Neuronal stem cell (in vitro differentiated cells): ENCODE results near the gene NIP7.

ENCODE experiments used
- DNase-seq: peaks from one replicate; pipeline ENCODE4 v3.0.0-alpha.2; 2013; ENCODE audit warnings: low spot score
- H2AFZ ChIP-seq: one replicate; pipeline ENCODE4 v1.6.1; 2013; ENCODE audit warnings: mild to moderate bottlenecking, low read length, inconsistent platforms
- H2AK5ac ChIP-seq: 2 replicates; pipeline ENCODE4 v1.6.1; 2013; ENCODE audit warnings: low read depth, mild to moderate bottlenecking, inconsistent platforms, low read length, moderate library complexity, mixed read lengths
- H2BK120ac ChIP-seq: 2 replicates; pipeline ENCODE4 v1.6.1; 2013; ENCODE audit warnings: low read depth, mild to moderate bottlenecking, inconsistent platforms, low read length, moderate library complexity, mixed read lengths
- H2BK12ac ChIP-seq: one replicate; pipeline ENCODE4 v1.6.1; 2013; ENCODE audit warnings: low read length, inconsistent platforms
- H2BK15ac ChIP-seq: 2 replicates; pipeline ENCODE4 v1.6.1; 2013; ENCODE audit warnings: mild to moderate bottlenecking, low read length, inconsistent platforms, mixed read lengths
- H2BK5ac ChIP-seq: one replicate; pipeline ENCODE4 v1.6.1; 2013; ENCODE audit warnings: inconsistent platforms, mild to moderate bottlenecking, low read length, moderate library complexity
- H3K14ac ChIP-seq: one replicate; pipeline ENCODE4 v1.6.1; 2013; ENCODE audit warnings: low read length, inconsistent platforms
- H3K18ac ChIP-seq: 2 replicates; pipeline ENCODE4 v1.6.1; 2013; ENCODE audit warnings: low read length, inconsistent platforms
- H3K23ac ChIP-seq: 2 replicates; pipeline ENCODE4 v1.6.1; 2013; ENCODE audit warnings: low read depth, mild to moderate bottlenecking, mixed read lengths, low read length, inconsistent platforms; ENCODE audit not compliant: poor library complexity
- H3K27ac ChIP-seq: replicated peaks from 3 replicates; pipeline ENCODE4 v1.5.1; 2013; ENCODE audit warnings: low read length, inconsistent platforms
- H3K27me3 ChIP-seq, 3 experiments: 2 replicates each; pipeline ENCODE4 v1.6.1; 2013; ENCODE audit warnings: low read length in 3 of 3, mild to moderate bottlenecking in 2 of 3, inconsistent platforms in 1 of 3, low read depth in 1 of 3, mixed read lengths in 1 of 3, moderate library complexity in 1 of 3; ENCODE audit not compliant: control insufficient read depth in 3 of 3, insufficient read depth in 3 of 3
- H3K36me3 ChIP-seq, 2 donors: replicated peaks in 1 of 2; 2 replicates each; pipeline ENCODE4 v1.6.1; 2013; ENCODE audit warnings: low read length in 2 of 2; ENCODE audit not compliant: control insufficient read depth in 2 of 2, insufficient read depth in 2 of 2
- H3K4ac ChIP-seq: 2 replicates; pipeline ENCODE4 v1.6.1; 2013; ENCODE audit warnings: inconsistent platforms, mild to moderate bottlenecking, low read length, moderate library complexity
- H3K4me1 ChIP-seq, 2 donors: 1 replicate in 1 of 2; 2 replicates in 1 of 2; pipeline ENCODE4 v1.6.1; 2013; ENCODE audit warnings: low read length in 2 of 2, low read depth in 1 of 2; ENCODE audit not compliant: control insufficient read depth in 2 of 2, insufficient read depth in 1 of 2
- H3K4me2 ChIP-seq: one replicate; pipeline ENCODE4 v1.6.1; 2013; ENCODE audit warnings: mild to moderate bottlenecking, low read length, inconsistent platforms; ENCODE audit not compliant: insufficient read depth, poor library complexity, severe bottlenecking
- H3K4me3 ChIP-seq, 2 donors: 2 replicates each; pipeline ENCODE4 v1.5.1; 2013; ENCODE audit warnings: low read length in 2 of 2, mild to moderate bottlenecking in 2 of 2, inconsistent platforms in 1 of 2, moderate library complexity in 1 of 2
- H3K79me1 ChIP-seq: one replicate; pipeline ENCODE4 v1.6.1; 2013; ENCODE audit warnings: low read depth, mild to moderate bottlenecking, inconsistent platforms, low read length, moderate library complexity
- H3K9ac ChIP-seq: one replicate; pipeline ENCODE4 v1.6.1; 2013; ENCODE audit warnings: mild to moderate bottlenecking, low read depth, low read length, inconsistent platforms; ENCODE audit not compliant: poor library complexity
- H3K9me3 ChIP-seq, 2 donors: replicated peaks in 1 of 2; 2 replicates each; pipeline versions ENCODE3 to v1.6.1; 2013; ENCODE audit warnings: low read length in 2 of 2, mild to moderate bottlenecking in 2 of 2, inconsistent platforms in 1 of 2, low read depth in 1 of 2, mixed read lengths in 1 of 2, moderate library complexity in 1 of 2; ENCODE audit not compliant: control insufficient read depth in 2 of 2, insufficient read depth in 1 of 2
- H4K8ac ChIP-seq: one replicate; pipeline ENCODE4 v1.6.1; 2013; ENCODE audit warnings: low read depth, mild to moderate bottlenecking, inconsistent platforms, low read length, moderate library complexity
- H4K91ac ChIP-seq: one replicate; pipeline ENCODE4 v1.6.1; 2013; ENCODE audit warnings: low read length, low read depth, mild to moderate bottlenecking, inconsistent platforms; ENCODE audit not compliant: poor library complexity
- WGBS, 2 donors: extraction: QIAGEN DNeasy Blood & Tissue Kit; methylation state at CpG; one replicate each; pipeline ENCODE4 v1.1.7; 2013; ENCODE audit warnings: missing lambda C conversion rate in 2 of 2, mixed read lengths in 1 of 2; ENCODE audit not compliant: insufficient read length in 2 of 2, insufficient replicate concordance in 1 of 2; ENCODE audit errors: extremely low coverage in 2 of 2; 5-methylcytosine and 5-hydroxymethylcytosine counted together

NIP7 gene

GRCh38 chr16:69302301-69302700 lies 37.3 kb upstream of the NIP7 start:
- Histone ChIP-seq H3K27ac (no peak overlapping the region), H3K4ac (no peak overlapping the region), H2AK5ac (no peak overlapping the region), H3K9me3 (no peaks in the 10 kb centered on the region), H2BK120ac (no peak overlapping the region), H3K9ac (no peak overlapping the region), H4K91ac (no peak overlapping the region), H3K79me1 (no peaks in the 10 kb centered on the region), H2BK12ac (no peak overlapping the region), H3K4me2 (no peak overlapping the region), H2AFZ (no peak overlapping the region), H4K8ac (no peak overlapping the region), H3K14ac (no peak overlapping the region), H3K23ac (no peak overlapping the region), H3K4me1 (peaks cover 0 to 3% of the 10 kb centered on the region in 2 donors), H3K36me3 (peaks cover 13 to 66% of the 10 kb centered on the region in 2 donors), H2BK5ac (no peak overlapping the region), H2BK15ac (no peak overlapping the region), H3K27me3 (no peaks in the 10 kb centered on the region), H3K18ac (no peak overlapping the region), H3K4me3 (no peak overlapping the region)
- DNase-seq = no peak
- WGBS, 2 donors = no CpG with 5 or more reads among the region's 4 CpGs

- H3K4me1 ChIP-seq = peaks cover 2 to 3% of the 10 kb centered on the region in 2 donors
- no peak overlapping the region for H3K27ac ChIP-seq
- H2BK120ac ChIP-seq = no peak overlapping the region
- no peak overlapping the region for H2BK5ac ChIP-seq
- H3K9me3 ChIP-seq = no peaks in the 10 kb centered on the region
- peaks cover 2% of the 10 kb centered on the region for H3K79me1 ChIP-seq
- no peak overlapping the region for H2AK5ac ChIP-seq
- H3K4me2 ChIP-seq = no peak overlapping the region
- H4K8ac ChIP-seq = no peak overlapping the region
- no peak overlapping the region for H2BK15ac ChIP-seq
- no peak overlapping the region for H3K23ac ChIP-seq
- no peak overlapping the region for H3K9ac ChIP-seq
- peaks cover 4 to 45% of the 10 kb centered on the region in 2 donors for H3K36me3 ChIP-seq
- H3K27me3 ChIP-seq = no peaks in the 10 kb centered on the region
- no peak for DNase-seq
- no peak overlapping the region for H4K91ac ChIP-seq
- H3K4ac ChIP-seq = no peak overlapping the region
- WGBS, 2 donors = no CpG with 5 or more reads among the region's 1 CpG
- H2BK12ac ChIP-seq = no peak overlapping the region
- H3K4me3 ChIP-seq = no peak overlapping the region
- H3K14ac ChIP-seq = no peak overlapping the region
- no peak overlapping the region for H3K18ac ChIP-seq
- H2AFZ ChIP-seq = no peak overlapping the region
These were observed 33.5 kb upstream of the NIP7 start for GRCh38 chr16:69306031-69306430.

GRCh38 chr16:69307091-69307490 lies 32.5 kb upstream of the NIP7 start:
- no peak overlapping the region for H2AFZ ChIP-seq
- H2BK12ac ChIP-seq = no peak overlapping the region
- H3K23ac ChIP-seq = no peak overlapping the region
- no peak overlapping the region for H4K8ac ChIP-seq
- no peaks in the 10 kb centered on the region for H3K27me3 ChIP-seq
- H2AK5ac ChIP-seq = no peak overlapping the region
- no peak overlapping the region for H3K4me3 ChIP-seq
- peaks cover 2 to 5% of the 10 kb centered on the region in 2 donors for H3K4me1 ChIP-seq
- no peak overlapping the region for H3K4me2 ChIP-seq
- no peak overlapping the region for H2BK5ac ChIP-seq
- peaks cover 9% of the 10 kb centered on the region for H3K79me1 ChIP-seq
- H4K91ac ChIP-seq = no peak overlapping the region
- H3K36me3 ChIP-seq = peaks cover 2 to 34% of the 10 kb centered on the region in 2 donors
- H2BK15ac ChIP-seq = no peak overlapping the region
- no peak overlapping the region for H3K27ac ChIP-seq
- DNase-seq = no peak
- no peak overlapping the region for H3K4ac ChIP-seq
- H2BK120ac ChIP-seq = no peak overlapping the region
- no peaks in the 10 kb centered on the region for H3K9me3 ChIP-seq
- no CpG with 5 or more reads among the region's 1 CpG for WGBS, 2 donors
- no peak overlapping the region for H3K14ac ChIP-seq
- no peak overlapping the region for H3K9ac ChIP-seq
- H3K18ac ChIP-seq = no peak overlapping the region

- Histone ChIP-seq H3K27ac (no peak overlapping the region), H3K14ac (no peak overlapping the region), H3K9me3 (no peaks in the 10 kb centered on the region), H2BK12ac (no peak overlapping the region), H2BK5ac (no peak overlapping the region), H2AFZ (no peak overlapping the region), H3K79me1 (peaks cover 9% of the 10 kb centered on the region), H2BK120ac (no peak overlapping the region), H3K4me3 (no peak overlapping the region), H3K36me3 (peaks cover 0 to 29% of the 10 kb centered on the region in 2 donors), H3K4me2 (no peak overlapping the region), H4K91ac (no peak overlapping the region), H3K4ac (no peak overlapping the region), H4K8ac (no peak overlapping the region), H3K9ac (no peak overlapping the region), H2AK5ac (no peak overlapping the region), H3K23ac (no peak overlapping the region), H3K18ac (no peak overlapping the region), H2BK15ac (no peak overlapping the region), H3K4me1 (peaks cover 4 to 5% of the 10 kb centered on the region in 2 donors), H3K27me3 (no peaks in the 10 kb centered on the region)
- DNase-seq = no peak
- WGBS, 2 donors = no CpG with 5 or more reads among the region's 2 CpGs
These were observed 31.7 kb upstream of the NIP7 start for GRCh38 chr16:69307856-69308255.
